ENCODE measurements around the gene OR51B4. TPM values are rescaled to one million over a fixed set of nuclear protein-coding genes. Genes with fewer than 3 reads are reported as not detected.

OR51B4 gene, protein sequence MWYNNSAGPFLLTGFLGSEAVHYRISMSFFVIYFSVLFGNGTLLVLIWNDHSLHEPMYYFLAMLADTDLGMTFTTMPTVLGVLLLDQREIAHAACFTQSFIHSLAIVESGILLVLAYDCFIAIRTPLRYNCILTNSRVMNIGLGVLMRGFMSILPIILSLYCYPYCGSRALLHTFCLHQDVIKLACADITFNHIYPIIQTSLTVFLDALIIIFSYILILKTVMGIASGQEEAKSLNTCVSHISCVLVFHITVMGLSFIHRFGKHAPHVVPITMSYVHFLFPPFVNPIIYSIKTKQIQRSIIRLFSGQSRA
- not detected for total RNA-seq

DNA sequence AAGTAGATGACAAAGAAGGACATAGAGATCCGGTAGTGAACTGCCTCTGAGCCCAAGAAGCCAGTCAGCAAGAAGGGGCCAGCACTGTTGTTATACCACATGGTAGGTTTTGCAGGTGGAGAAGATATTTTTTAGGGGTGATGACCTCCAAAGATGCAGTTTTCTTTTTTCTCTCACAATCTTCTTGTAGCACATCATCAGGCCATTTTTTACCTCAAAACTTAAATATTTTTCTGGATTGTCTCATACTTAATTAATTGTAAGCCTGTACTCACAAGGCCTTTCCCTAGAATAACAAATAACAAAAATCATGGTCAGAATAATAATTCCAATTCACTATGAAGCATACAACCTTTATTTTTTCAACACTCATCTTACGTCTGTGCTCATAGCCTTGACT is at the start of gene OR51B4:
OR51B4 (minus strand) TSS at position 101 of the 400 bp plus-strand sequence; CDS start at position 101, 0 bp downstream.
- H3K9me3 Mint-ChIP-seq = no peaks in the 10 kb centered on the region
- no peaks in the 10 kb centered on the region for H3K4me1 Mint-ChIP-seq (ENCODE audit: low read depth)
- ATAC-seq = no peak
- TF ChIP-seq, protein P1, sequence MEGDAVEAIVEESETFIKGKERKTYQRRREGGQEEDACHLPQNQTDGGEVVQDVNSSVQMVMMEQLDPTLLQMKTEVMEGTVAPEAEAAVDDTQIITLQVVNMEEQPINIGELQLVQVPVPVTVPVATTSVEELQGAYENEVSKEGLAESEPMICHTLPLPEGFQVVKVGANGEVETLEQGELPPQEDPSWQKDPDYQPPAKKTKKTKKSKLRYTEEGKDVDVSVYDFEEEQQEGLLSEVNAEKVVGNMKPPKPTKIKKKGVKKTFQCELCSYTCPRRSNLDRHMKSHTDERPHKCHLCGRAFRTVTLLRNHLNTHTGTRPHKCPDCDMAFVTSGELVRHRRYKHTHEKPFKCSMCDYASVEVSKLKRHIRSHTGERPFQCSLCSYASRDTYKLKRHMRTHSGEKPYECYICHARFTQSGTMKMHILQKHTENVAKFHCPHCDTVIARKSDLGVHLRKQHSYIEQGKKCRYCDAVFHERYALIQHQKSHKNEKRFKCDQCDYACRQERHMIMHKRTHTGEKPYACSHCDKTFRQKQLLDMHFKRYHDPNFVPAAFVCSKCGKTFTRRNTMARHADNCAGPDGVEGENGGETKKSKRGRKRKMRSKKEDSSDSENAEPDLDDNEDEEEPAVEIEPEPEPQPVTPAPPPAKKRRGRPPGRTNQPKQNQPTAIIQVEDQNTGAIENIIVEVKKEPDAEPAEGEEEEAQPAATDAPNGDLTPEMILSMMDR (IDR thresholded peaks at IDR 0.05) = no peak
- no peaks in the 10 kb centered on the region for H3K36me3 Mint-ChIP-seq (ENCODE audit: low read depth)
- DNase-seq = no peak
- no peak within 1 kb of the TSS for H3K4me3 Mint-ChIP-seq
- POLR2A ChIA-PET = no interaction called here
- no peaks in the 10 kb centered on the region for H3K27me3 Mint-ChIP-seq
- CTCF ChIA-PET = no interaction called here
- H3K27ac Mint-ChIP-seq = no peak within 1 kb of the TSS
- intact Hi-C loops (cut with micrococcal nuclease) = no loop called here

DNA sequence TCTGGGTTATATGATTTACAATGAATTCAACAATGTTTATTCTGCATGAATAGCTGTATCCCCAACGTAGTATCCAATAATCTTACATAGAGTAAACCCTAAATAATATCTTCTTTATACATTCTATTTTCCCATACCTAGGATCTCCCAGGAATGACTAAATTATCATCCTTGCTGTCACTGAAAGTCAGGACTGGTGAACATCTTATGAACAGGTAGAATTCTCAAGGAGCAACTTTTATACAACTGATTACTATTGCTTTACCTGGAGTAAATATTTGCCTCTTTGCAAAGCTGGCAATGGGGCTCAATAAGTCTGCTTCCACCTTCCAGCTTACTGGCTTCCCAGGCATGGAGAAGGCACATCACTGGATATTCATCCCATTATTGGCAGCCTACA is 49.5 kb upstream of the OR51B4 start, which contains the start of gene OR51B6:
OR51B6 (plus strand) TSS at position 301 of the 400 bp plus-strand sequence; CDS start at position 301, 0 bp downstream.
- intact Hi-C loops (cut with micrococcal nuclease) = no loop called here
- no peak within 1 kb of the TSS for H3K27ac Mint-ChIP-seq
- no peaks in the 10 kb centered on the region for H3K9me3 Mint-ChIP-seq
- TF ChIP-seq, protein P1 (IDR thresholded peaks at IDR 0.05) = no peak
- no peaks in the 10 kb centered on the region for H3K4me1 Mint-ChIP-seq (ENCODE audit: low read depth)
- POLR2A ChIA-PET = no interaction called here
- no peak within 1 kb of the TSS for H3K4me3 Mint-ChIP-seq
- CTCF ChIA-PET = no interaction called here
- DNase-seq (no peak), ATAC-seq (no peak)
- H3K36me3 Mint-ChIP-seq (ENCODE audit: low read depth) = no peaks in the 10 kb centered on the region
- H3K27me3 Mint-ChIP-seq = peaks cover 4% of the 10 kb centered on the region

DNA sequence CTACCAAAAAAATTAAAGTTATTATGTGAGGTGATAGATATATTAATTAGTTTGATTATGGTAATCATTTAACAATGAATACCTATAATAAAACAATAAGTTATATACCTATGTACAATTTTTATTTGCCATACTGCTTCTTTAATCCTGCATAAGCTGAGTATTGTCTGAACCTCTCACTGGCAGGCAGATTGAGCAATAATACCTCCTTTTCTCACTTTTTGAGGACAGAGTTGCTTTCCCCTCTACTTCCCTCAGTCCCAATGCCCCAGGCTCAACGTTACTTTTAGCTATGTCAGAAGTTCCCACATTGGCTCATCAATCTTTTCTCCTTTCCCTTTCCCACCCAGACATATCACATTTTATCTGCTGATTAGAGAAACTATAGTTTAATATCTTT is 47.8 kb upstream of the OR51B4 start:
- no peaks in the 10 kb centered on the region for H3K9me3 Mint-ChIP-seq
- TF ChIP-seq, protein P1 (IDR thresholded peaks at IDR 0.05) = no peak
- no peaks in the 10 kb centered on the region for H3K36me3 Mint-ChIP-seq (ENCODE audit: low read depth)
- intact Hi-C loops (cut with micrococcal nuclease) = no loop called here
- no peak for ATAC-seq
- no peak overlapping the region for H3K4me3 Mint-ChIP-seq
- H3K27ac Mint-ChIP-seq = no peak overlapping the region
- H3K4me1 Mint-ChIP-seq (ENCODE audit: low read depth) = no peaks in the 10 kb centered on the region
- CTCF ChIA-PET = interaction anchor here (0.6 kb wide), 1 partner anchor 21 kb away, joined by 3 read pairs; no protein-coding TSS in a partner anchor
- peaks cover 4% of the 10 kb centered on the region for H3K27me3 Mint-ChIP-seq
- DNase-seq = no peak
- POLR2A ChIA-PET = no interaction called here

DNA sequence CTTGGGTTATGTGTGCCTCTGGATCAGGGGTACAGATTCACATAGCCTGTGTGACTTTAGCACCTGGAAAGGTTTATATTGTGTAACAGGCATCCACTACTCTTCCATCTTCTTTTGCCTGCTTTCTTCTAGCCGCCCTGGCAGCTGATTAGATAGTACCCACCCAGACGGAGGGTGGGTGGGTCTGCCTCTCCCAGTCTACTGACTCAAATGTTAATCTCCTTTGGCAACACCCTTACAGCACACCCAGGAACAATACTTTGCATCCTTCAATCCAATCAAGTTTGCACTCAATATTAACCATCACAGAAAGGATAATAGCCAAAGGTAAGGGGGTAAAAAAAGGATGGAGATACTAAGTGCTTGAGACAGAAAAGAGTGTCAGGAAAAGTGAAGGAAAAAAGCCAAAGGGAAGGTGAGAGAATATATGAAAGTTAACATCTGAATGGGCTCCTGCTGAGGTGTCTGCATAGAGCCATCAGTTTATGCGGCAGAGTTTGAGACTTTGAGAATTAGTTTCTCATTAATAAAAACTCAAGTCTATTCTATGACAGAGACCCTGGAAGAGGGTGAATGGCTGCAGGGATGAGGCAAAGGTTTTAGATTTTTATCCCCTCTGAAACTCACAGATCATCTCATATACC is 46.9 kb upstream of the OR51B4 start:
- no peaks in the 10 kb centered on the region for H3K4me1 Mint-ChIP-seq (ENCODE audit: low read depth)
- no peak overlapping the region for H3K4me3 Mint-ChIP-seq
- no peaks in the 10 kb centered on the region for H3K36me3 Mint-ChIP-seq (ENCODE audit: low read depth)
- intact Hi-C loops (cut with micrococcal nuclease) = no loop called here
- ATAC-seq (no peak), DNase-seq (no peak)
- peaks cover 4% of the 10 kb centered on the region for H3K27me3 Mint-ChIP-seq
- CTCF ChIA-PET = no interaction called here
- H3K9me3 Mint-ChIP-seq = no peaks in the 10 kb centered on the region
- POLR2A ChIA-PET = no interaction called here
- no peak overlapping the region for H3K27ac Mint-ChIP-seq
- TF ChIP-seq, protein P1 (IDR thresholded peaks at IDR 0.05) = no peak

DNA sequence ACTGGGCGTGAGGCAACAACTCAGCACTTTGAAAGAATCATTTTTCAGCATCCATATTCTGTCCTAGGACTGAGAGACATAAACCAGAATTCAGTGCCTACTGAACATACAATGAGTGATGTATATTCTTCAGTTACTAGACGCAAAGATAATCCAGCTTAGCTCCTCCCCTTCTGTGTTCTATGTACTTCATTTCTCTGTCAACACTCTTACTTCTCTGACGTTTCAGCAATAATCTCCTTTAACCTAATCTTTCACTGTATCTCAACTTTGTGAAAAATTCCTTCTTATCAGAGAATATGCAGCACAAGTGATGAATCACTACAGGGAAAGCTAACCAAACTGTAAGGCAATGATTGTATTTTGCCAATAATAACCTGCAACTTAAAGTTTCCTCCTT is 44.1 kb upstream of the OR51B4 start:
- POLR2A ChIA-PET = no interaction called here
- Mint-ChIP-seq H3K4me1 (ENCODE audit: low read depth) (no peaks in the 10 kb centered on the region), H3K27me3 (peaks cover 5% of the 10 kb centered on the region), H3K9me3 (no peaks in the 10 kb centered on the region), H3K4me3 (no peak overlapping the region), H3K27ac (no peak overlapping the region), H3K36me3 (ENCODE audit: low read depth) (no peaks in the 10 kb centered on the region)
- CTCF ChIA-PET = no interaction called here
- intact Hi-C loops (cut with micrococcal nuclease) = no loop called here
- DNase-seq (no peak), ATAC-seq (no peak)
- TF ChIP-seq, protein P1 (IDR thresholded peaks at IDR 0.05) = no peak

Measured in activated CD8-positive, alpha-beta T cell treated with anti-CD3 and anti-CD28 coated beads for 36 hours (primary cell).